GDM1 (cell line): ENCODE results near the gene FRMD4A.
"Not testable (repeated sequence)": the region's sequence is repeated elsewhere in the genome, so short reads cannot be mapped to it uniquely, and the experiment has no call there.

ENCODE experiments used
- DNase-seq: peaks from one replicate; lab custom pipeline; 2025; lab: John Stamatoyannopoulos, UW

The FRMD4A gene

GRCh38 chr10:13913897-13914296 is 416.8 kb downstream of the FRMD4A start:
- no peak for DNase-seq

- DNase-seq = no peak
Measured at GRCh38 chr10:13911821-13912520, 418.8 kb downstream of the FRMD4A start.

GRCh38 chr10:13909516-13910258 is 421.0 kb downstream of the FRMD4A start:
- no peak for DNase-seq

- DNase-seq = no peak
Measured at GRCh38 chr10:13908475-13908874, 422.2 kb downstream of the FRMD4A start.

GRCh38 chr10:13907570-13907969 is 423.2 kb downstream of the FRMD4A start:
- no peak for DNase-seq

GRCh38 chr10:13905281-13905680 is 425.4 kb downstream of the FRMD4A start:
- DNase-seq = no peak

GRCh38 chr10:13904064-13904463 is 426.7 kb downstream of the FRMD4A start:
- no peak for DNase-seq

GRCh38 chr10:13902868-13903587 is 427.7 kb downstream of the FRMD4A start:
- no peak for DNase-seq

GRCh38 chr10:13899941-13900340 is 430.8 kb downstream of the FRMD4A start:
- no peak for DNase-seq

GRCh38 chr10:13896146-13896545 is 434.6 kb downstream of the FRMD4A start:
- not testable (repeated sequence) for DNase-seq

GRCh38 chr10:13894412-13895093 is 436.2 kb downstream of the FRMD4A start:
- no peak for DNase-seq

GRCh38 chr10:13893926-13894325 is 436.8 kb downstream of the FRMD4A start:
- no peak for DNase-seq

GRCh38 chr10:13892871-13893270 is 437.9 kb downstream of the FRMD4A start:
- DNase-seq = no peak

- no peak for DNase-seq
Measured at GRCh38 chr10:13892001-13892491, 438.7 kb downstream of the FRMD4A start.

GRCh38 chr10:13891128-13892000 is 439.4 kb downstream of the FRMD4A start:
- no peak for DNase-seq

- no peak for DNase-seq
Measured at GRCh38 chr10:13890233-13891127, 440.2 kb downstream of the FRMD4A start.

- DNase-seq = no peak
Measured at GRCh38 chr10:13887761-13888160, 443.0 kb downstream of the FRMD4A start.

- no peak for DNase-seq
Measured at GRCh38 chr10:13885238-13885990, 445.3 kb downstream of the FRMD4A start.
